ENCODE data around the gene POLG. TPM values are rescaled to one million over a fixed set of nuclear protein-coding genes. Genes with fewer than 3 reads are reported as not detected.

The POLG gene
- total and polyA plus RNA-seq, 9 donors: 19.8 to 52.0 (median 42.8) TPM

- no peak for DNase-seq
- no peaks in the 10 kb centered on the region for H3K9me3 ChIP-seq
- H3K4me1 ChIP-seq (ENCODE audit: insufficient read depth): no peaks in the 10 kb centered on the region
- no peak overlapping the region for H3K27ac ChIP-seq
- H3K36me3 ChIP-seq: no peaks in the 10 kb centered on the region
- 78 to 88% (median 82%) methylated on average over 4 of the region's 4 CpGs for WGBS, 3 donors
- intact Hi-C loops (cut with DNase I): no loop called here
- H3K4me3 ChIP-seq: no peak overlapping the region
- no peaks in the 10 kb centered on the region for H3K27me3 ChIP-seq
- TF ChIP-seq EP300 (IDR thresholded peaks at IDR 0.05) (no peak), POLR2A (IDR thresholded peaks at IDR 0.05) (no peak), CTCF (IDR thresholded peaks at IDR 0.05) (no peak)
Observed at GRCh38 chr15:89317186-89317720, 17.4 kb downstream of the POLG start.

DNA sequence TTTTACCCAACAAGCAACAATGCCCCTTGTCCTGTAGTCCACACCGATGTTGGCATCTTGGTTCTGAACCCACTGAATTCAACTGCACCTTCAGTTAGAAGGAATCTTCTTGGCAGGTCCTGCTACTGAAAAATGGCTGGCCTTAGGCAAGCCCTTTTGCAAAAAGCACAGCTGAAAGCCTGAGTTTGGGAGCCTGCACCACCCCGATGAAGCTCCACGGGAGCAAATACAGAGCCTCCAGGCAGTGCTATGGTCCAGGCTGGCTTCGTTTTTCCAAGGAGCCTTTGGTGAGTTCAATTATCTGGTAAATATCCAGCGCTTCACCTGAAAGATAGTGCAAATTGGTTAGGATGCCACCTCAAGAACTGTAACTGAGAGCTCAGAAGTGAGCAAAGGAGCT, 18.1 kb downstream of the POLG start:
- Histone ChIP-seq H3K4me1 (ENCODE audit: insufficient read depth) (no peaks in the 10 kb centered on the region), H3K36me3 (no peaks in the 10 kb centered on the region), H3K27ac (no peak overlapping the region), H3K4me3 (no peak overlapping the region), H3K27me3 (no peaks in the 10 kb centered on the region), H3K9me3 (no peaks in the 10 kb centered on the region)
- intact Hi-C loops (cut with DNase I): no loop called here
- 83 to 87% (median 84%) methylated on average over 5 of the region's 5 CpGs for WGBS, 3 donors
- TF ChIP-seq CTCF (IDR thresholded peaks at IDR 0.05) (no peak), EP300 (IDR thresholded peaks at IDR 0.05) (no peak), POLR2A (IDR thresholded peaks at IDR 0.05) (no peak)
- no peak for DNase-seq

DNA sequence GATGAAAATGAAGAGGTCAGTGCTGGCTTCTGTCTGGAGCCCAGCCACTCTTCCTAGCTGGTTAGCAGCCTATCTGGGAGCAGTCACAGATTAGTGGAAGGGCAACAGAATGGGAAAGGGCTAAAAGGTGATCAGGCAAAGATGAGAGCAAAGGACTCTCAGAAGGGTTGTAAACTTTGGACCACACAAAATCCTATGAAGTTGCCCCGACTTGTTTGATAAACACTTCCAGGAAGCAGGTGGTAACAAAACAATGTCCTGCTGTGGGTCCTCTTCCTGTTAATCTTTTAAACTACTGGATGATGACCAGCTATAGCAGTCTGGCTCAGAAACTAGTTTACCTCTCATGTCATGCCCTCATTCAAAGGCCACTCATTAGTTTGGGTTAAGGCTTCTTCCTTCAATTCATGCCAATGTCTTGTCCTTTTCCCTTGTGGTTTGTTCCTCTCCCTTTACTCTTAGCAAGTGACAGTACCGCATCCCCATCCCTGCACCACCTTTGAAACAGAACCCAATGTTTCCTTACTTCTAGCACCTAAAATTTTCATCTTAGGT, 19.2 kb downstream of the POLG start:
- Histone ChIP-seq H3K4me1 (ENCODE audit: insufficient read depth) (no peaks in the 10 kb centered on the region), H3K27ac (no peak overlapping the region), H3K9me3 (no peaks in the 10 kb centered on the region), H3K27me3 (no peaks in the 10 kb centered on the region), H3K4me3 (no peak overlapping the region), H3K36me3 (no peaks in the 10 kb centered on the region)
- TF ChIP-seq CTCF (IDR thresholded peaks at IDR 0.05): no peak
- TF ChIP-seq POLR2A (IDR thresholded peaks at IDR 0.05): no peak
- no peak for TF ChIP-seq EP300 (IDR thresholded peaks at IDR 0.05)
- DNase-seq: no peak
- WGBS, 3 donors: 60 to 71% (median 63%) methylated on average over 2 of the region's 2 CpGs
- intact Hi-C loops (cut with DNase I): no loop called here

GRCh38 chr15:89309993-89310392, 24.6 kb downstream of the POLG start:
- Histone ChIP-seq H3K36me3 (no peaks in the 10 kb centered on the region), H3K27ac (no peak overlapping the region), H3K4me3 (no peak overlapping the region), H3K9me3 (no peaks in the 10 kb centered on the region), H3K27me3 (no peaks in the 10 kb centered on the region), H3K4me1 (ENCODE audit: insufficient read depth) (no peaks in the 10 kb centered on the region)
- intact Hi-C loops (cut with DNase I): no loop called here
- WGBS, 3 donors: 46 to 54% (median 48%) methylated on average over 2 of the region's 2 CpGs
- no peak for TF ChIP-seq EP300 (IDR thresholded peaks at IDR 0.05)
- no peak for TF ChIP-seq CTCF (IDR thresholded peaks at IDR 0.05)
- TF ChIP-seq POLR2A (IDR thresholded peaks at IDR 0.05): no peak
- DNase-seq: no peak
